HEK293 (cell line): ENCODE results near the gene KIF23.

Experiments used
- CTCF ChIA-PET: fragments of 350-600 bp; formaldehyde crosslinking; extraction: SDS; loops from one replicate; lab custom pipeline; 2021; ENCODE audit warnings: antibody characterized with exemption; lab: Yijun Ruan, JAX
- POLR2A ChIA-PET: fragments of 300-600 bp; formaldehyde crosslinking; extraction: SDS; loops from one replicate; lab custom pipeline; 2020; ENCODE audit warnings: antibody characterized with exemption, inconsistent platforms; lab: Yijun Ruan, JAX
- H3K27ac ChIP-seq: fragments of 200-500 bp; sonication (Bioruptor generic); 2 replicates; pipeline ENCODE4 v1.5.1; 2014; ENCODE audit warnings: low read depth, low read length, control low read depth, inconsistent platforms; ENCODE audit errors: extremely low read depth
- H3K36me3 ChIP-seq, 2 experiments: fragments of 200-500 bp in 1 of 2; sonication (Bioruptor generic) in 1 of 2; 1 replicate in 1 of 2; 2 replicates in 1 of 2; pipeline ENCODE4 v1.5.1; 2014 to 2017; ENCODE audit warnings: inconsistent platforms in 2 of 2, low read length in 2 of 2; ENCODE audit not compliant: control insufficient read depth in 2 of 2, insufficient read depth in 1 of 2
- H3K4me1 ChIP-seq: fragments of 200-500 bp; sonication (Bioruptor generic); 2 replicates; pipeline ENCODE4 v1.5.1; 2014; ENCODE audit warnings: mild to moderate bottlenecking, low read length, inconsistent platforms; ENCODE audit not compliant: control insufficient read depth, insufficient read depth
- H3K4me3 ChIP-seq: 2 replicates; pipeline ENCODE4 v1.5.1; 2011; ENCODE audit warnings: low read depth, mild to moderate bottlenecking, control low read depth, low read length, moderate library complexity
- H3K9me3 ChIP-seq: fragments of 200-500 bp; sonication (Bioruptor generic); 2 replicates; pipeline ENCODE4 v1.5.1; 2014; ENCODE audit warnings: low read depth, low read length, inconsistent platforms; ENCODE audit not compliant: control insufficient read depth, insufficient read depth
- EGR2 ChIP-seq: fragments of 450-650 bp; formaldehyde crosslinking; IDR thresholded peaks from 2 replicates; pipeline ENCODE4 v1.5.1; 2016; ENCODE audit warnings: low read depth, missing biosample characterization, missing genetic modification characterization
- ELK4 ChIP-seq: IDR thresholded peaks from 2 replicates; pipeline ENCODE4 v1.6.1; 2011; ENCODE audit warnings: mild to moderate bottlenecking, low read depth, low read length, borderline replicate concordance
- GFI1B ChIP-seq: fragments of 450-650 bp; formaldehyde crosslinking; IDR thresholded peaks from 2 replicates; pipeline ENCODE4 v1.5.1; 2016; ENCODE audit warnings: missing biosample characterization, missing genetic modification characterization
- SP7 ChIP-seq: fragments of 450-650 bp; formaldehyde crosslinking; IDR thresholded peaks from 2 replicates; pipeline ENCODE4 v1.5.1; 2016; ENCODE audit warnings: missing biosample characterization, missing genetic modification characterization
- YY1 ChIP-seq: fragments of 450-650 bp; formaldehyde crosslinking; IDR thresholded peaks from 2 replicates; pipeline ENCODE4 v1.5.1; 2018; ENCODE audit warnings: missing biosample characterization, missing genetic modification characterization
- ZBTB8A ChIP-seq: fragments of 450-650 bp; formaldehyde crosslinking; IDR thresholded peaks from 2 replicates; pipeline ENCODE4 v1.5.1; 2016; ENCODE audit warnings: missing biosample characterization, missing genetic modification characterization
- ZFHX2 ChIP-seq: fragments of 450-650 bp; formaldehyde crosslinking; conservative IDR thresholded peaks from 2 replicates; pipeline ENCODE4 v1.5.1; 2016; ENCODE audit warnings: missing biosample characterization, missing genetic modification characterization
- ZFP3 ChIP-seq: fragments of 450-650 bp; formaldehyde crosslinking; IDR thresholded peaks from 2 replicates; pipeline ENCODE4 v1.5.1; 2016; ENCODE audit warnings: low read depth, missing biosample characterization, missing genetic modification characterization
- ZFP41 ChIP-seq: fragments of 450-650 bp; formaldehyde crosslinking; IDR thresholded peaks from 2 replicates; pipeline ENCODE4 v1.5.1; 2016; ENCODE audit warnings: missing biosample characterization, missing genetic modification characterization, borderline replicate concordance
- ZIC2 ChIP-seq: fragments of 450-650 bp; formaldehyde crosslinking; IDR thresholded peaks from 2 replicates; pipeline ENCODE4 v1.5.1; 2016; ENCODE audit warnings: missing biosample characterization, missing genetic modification characterization
- ZNF18 ChIP-seq: fragments of 450-650 bp; formaldehyde crosslinking; IDR thresholded peaks from 2 replicates; pipeline ENCODE4 v1.5.1; 2016; ENCODE audit warnings: missing biosample characterization, missing genetic modification characterization
- ZNF335 ChIP-seq: fragments of 450-650 bp; formaldehyde crosslinking; conservative IDR thresholded peaks from 2 replicates; pipeline ENCODE4 v1.5.1; 2016; ENCODE audit warnings: missing biosample characterization, missing genetic modification characterization
- ZNF341 ChIP-seq: fragments of 450-650 bp; formaldehyde crosslinking; IDR thresholded peaks from 2 replicates; pipeline ENCODE4; 2016; ENCODE audit warnings: low read depth, missing biosample characterization, missing genetic modification characterization
- ZNF449 ChIP-seq: fragments of 450-650 bp; formaldehyde crosslinking; IDR thresholded peaks from 2 replicates; pipeline ENCODE4 v1.5.1; 2017; ENCODE audit warnings: missing biosample characterization, mild to moderate bottlenecking, missing genetic modification characterization, moderate library complexity
- ZNF510 ChIP-seq: fragments of 450-650 bp; formaldehyde crosslinking; IDR thresholded peaks from 2 replicates; pipeline ENCODE4 v1.5.1; 2018; ENCODE audit warnings: mild to moderate bottlenecking, missing genetic modification characterization, missing biosample characterization; ENCODE audit not compliant: insufficient replicate concordance
- ZNF544 ChIP-seq: fragments of 450-650 bp; formaldehyde crosslinking; IDR thresholded peaks from 2 replicates; pipeline ENCODE4 v1.5.0; 2017; ENCODE audit warnings: missing biosample characterization, missing genetic modification characterization
- ZNF585B ChIP-seq: fragments of 450-650 bp; formaldehyde crosslinking; IDR thresholded peaks from 2 replicates; pipeline ENCODE4 v1.5.1; 2016; ENCODE audit warnings: missing biosample characterization, missing genetic modification characterization
- ZNF600 ChIP-seq: fragments of 450-650 bp; formaldehyde crosslinking; IDR thresholded peaks from 2 replicates; pipeline ENCODE4 v1.5.1; 2016; ENCODE audit warnings: missing biosample characterization, missing genetic modification characterization
- ZNF658 ChIP-seq: fragments of 450-650 bp; formaldehyde crosslinking; IDR thresholded peaks from 2 replicates; pipeline ENCODE4; 2016; ENCODE audit warnings: missing biosample characterization, missing genetic modification characterization
- ZSCAN23 ChIP-seq: fragments of 450-650 bp; formaldehyde crosslinking; IDR thresholded peaks from 2 replicates; pipeline ENCODE4 v1.5.1; 2016; ENCODE audit warnings: missing biosample characterization, missing genetic modification characterization
- TF ChIP-seq, protein P1 (sequence below): fragments of 450-650 bp; formaldehyde crosslinking; IDR thresholded peaks from 2 replicates; pipeline ENCODE4 v1.5.1; 2016; ENCODE audit warnings: missing biosample characterization, missing genetic modification characterization
- TF ChIP-seq, protein P2 (sequence below): fragments of 450-650 bp; formaldehyde crosslinking; IDR thresholded peaks from 2 replicates; pipeline ENCODE4 v1.5.1; 2016; ENCODE audit warnings: missing biosample characterization, missing genetic modification characterization
- TF ChIP-seq, protein P3 (sequence below): fragments of 450-650 bp; formaldehyde crosslinking; IDR thresholded peaks from 2 replicates; pipeline ENCODE4 v1.5.1; 2016; ENCODE audit warnings: missing biosample characterization, missing genetic modification characterization

The KIF23 gene

DNA sequence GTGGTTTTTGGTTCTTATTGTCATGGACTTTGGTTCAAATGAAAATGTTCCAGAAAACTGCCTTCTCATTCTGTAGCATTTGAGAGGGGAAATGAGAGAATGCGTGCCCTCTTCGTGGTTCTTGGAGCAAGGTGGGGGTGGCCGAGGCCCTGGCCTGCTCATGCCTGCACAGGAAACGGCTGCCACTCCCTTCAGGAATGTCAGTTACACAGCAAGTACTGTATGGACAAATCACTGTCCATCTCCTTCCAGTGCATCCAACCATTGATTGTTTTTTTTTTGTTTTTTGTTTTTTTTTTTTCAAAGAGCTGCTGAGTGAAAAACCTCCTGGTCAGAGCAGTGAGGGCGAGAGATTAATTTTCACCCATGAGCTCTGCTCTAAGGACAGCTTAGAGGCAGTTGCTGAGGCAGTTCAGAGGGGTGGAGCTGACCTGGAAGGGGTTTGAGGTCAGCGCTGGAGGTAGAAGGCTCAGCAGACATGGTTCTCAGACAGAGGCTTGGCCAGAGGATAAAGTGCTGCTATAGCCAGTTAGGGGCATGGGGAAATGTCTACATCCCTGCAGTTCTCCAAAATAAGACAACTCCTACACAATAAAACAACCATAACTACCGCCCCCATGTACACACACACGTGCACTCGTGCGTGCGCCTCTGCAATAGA, 20.2 kb upstream of the KIF23 start:
- Histone ChIP-seq H3K4me1 (no peaks in the 10 kb centered on the region; the same call in 1 of the 2 replicates), H3K27ac (no peak overlapping the region), H3K4me3 (no peak overlapping the region), H3K9me3 (no peaks in the 10 kb centered on the region), H3K36me3 (no peaks in the 10 kb centered on the region)
- ChIA-PET POLR2A (interaction anchor here (0.9 to 1.2 kb wide), 2 partner anchors 59 to 234 kb away, joined by 4 read pairs; partner anchors contain the start of genes GLCE and RPLP1), CTCF (interaction anchor here (0.6 to 5.3 kb wide), 32 partner anchors 9 to 445 kb away, joined by 3 to 51 read pairs (median 5); partner anchors contain the start of gene KIF23)
- TF ChIP-seq ZFP3 (tag by site-specific recombination) = no peak
- no peak for TF ChIP-seq ZIC2 (tag by site-specific recombination)
- TF ChIP-seq ZSCAN23 = no peak
- TF ChIP-seq ZNF585B (tag by site-specific recombination) = 0 out of 2 replicates have a peak, but pooled peaks have one; percentile 5
- TF ChIP-seq, protein P1, sequence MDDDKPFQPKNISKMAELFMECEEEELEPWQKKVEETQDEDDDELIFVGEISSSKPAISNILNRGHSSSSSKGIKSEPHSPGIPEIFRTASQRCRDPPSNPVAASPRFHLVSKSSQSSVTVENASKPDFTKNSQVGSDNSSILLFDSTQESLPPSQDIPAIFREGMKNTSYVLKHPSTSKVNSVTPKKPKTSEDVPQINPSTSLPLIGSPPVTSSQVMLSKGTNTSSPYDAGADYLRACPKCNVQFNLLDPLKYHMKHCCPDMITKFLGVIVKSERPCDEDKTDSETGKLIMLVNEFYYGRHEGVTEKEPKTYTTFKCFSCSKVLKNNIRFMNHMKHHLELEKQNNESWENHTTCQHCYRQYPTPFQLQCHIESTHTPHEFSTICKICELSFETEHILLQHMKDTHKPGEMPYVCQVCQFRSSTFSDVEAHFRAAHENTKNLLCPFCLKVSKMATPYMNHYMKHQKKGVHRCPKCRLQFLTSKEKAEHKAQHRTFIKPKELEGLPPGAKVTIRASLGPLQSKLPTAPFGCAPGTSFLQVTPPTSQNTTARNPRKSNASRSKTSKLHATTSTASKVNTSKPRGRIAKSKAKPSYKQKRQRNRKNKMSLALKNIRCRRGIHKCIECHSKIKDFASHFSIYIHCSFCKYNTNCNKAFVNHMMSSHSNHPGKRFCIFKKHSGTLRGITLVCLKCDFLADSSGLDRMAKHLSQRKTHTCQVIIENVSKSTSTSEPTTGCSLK (tag by site-specific recombination) = no peak
- 0 out of 2 replicates have a peak, but pooled peaks have one; percentile 23 for TF ChIP-seq ZFHX2
- no peak for TF ChIP-seq ELK4
- TF ChIP-seq YY1 = no peak

GRCh38 chr15:69394556-69395282, 19.4 kb upstream of the KIF23 start:
- no peak overlapping the region for H3K4me3 ChIP-seq
- CTCF ChIA-PET = interaction anchor here (0.6 to 5.3 kb wide), 45 partner anchors 9 to 445 kb away, joined by 3 to 51 read pairs (median 4); partner anchors contain the start of gene KIF23
- H3K27ac ChIP-seq = no peak overlapping the region
- TF ChIP-seq ZFP41 (tag by site-specific recombination) (no peak), ZNF18 (tag by site-specific recombination) (no peak), ZNF341 (tag by site-specific recombination) (no peak), ZNF600 (tag by site-specific recombination) (peak; percentile 97), SP7 (tag by site-specific recombination) (peak; percentile 45; the same call in 1 of the 2 replicates), ZNF544 (tag by site-specific recombination) (no peak), EGR2 (no peak), ZNF658 (tag by site-specific recombination) (no peak), ZNF510 (tag by site-specific recombination) (no peak), ZBTB8A (tag by site-specific recombination) (peak; percentile 94), ZNF449 (peak; percentile 93), ZNF335 (tag by site-specific recombination) (peak; percentile 26; the same call in 1 of the 2 replicates), GFI1B (tag by site-specific recombination) (no peak)
- TF ChIP-seq, protein P2, sequence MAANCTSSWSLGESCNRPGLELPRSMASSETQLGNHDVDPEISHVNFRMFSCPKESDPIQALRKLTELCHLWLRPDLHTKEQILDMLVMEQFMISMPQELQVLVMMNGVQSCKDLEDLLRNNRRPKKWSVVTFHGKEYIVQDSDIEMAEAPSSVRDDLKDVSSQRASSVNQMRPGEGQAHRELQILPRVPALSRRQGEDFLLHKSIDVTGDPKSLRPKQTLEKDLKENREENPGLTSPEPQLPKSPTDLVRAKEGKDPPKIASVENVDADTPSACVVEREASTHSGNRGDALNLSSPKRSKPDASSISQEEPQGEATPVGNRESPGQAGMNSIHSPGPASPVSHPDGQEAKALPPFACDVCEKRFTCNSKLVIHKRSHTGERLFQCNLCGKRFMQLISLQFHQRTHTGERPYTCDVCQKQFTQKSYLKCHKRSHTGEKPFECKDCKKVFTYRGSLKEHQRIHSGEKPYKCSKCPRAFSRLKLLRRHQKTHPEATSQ = no peak
- TF ChIP-seq, protein P3, sequence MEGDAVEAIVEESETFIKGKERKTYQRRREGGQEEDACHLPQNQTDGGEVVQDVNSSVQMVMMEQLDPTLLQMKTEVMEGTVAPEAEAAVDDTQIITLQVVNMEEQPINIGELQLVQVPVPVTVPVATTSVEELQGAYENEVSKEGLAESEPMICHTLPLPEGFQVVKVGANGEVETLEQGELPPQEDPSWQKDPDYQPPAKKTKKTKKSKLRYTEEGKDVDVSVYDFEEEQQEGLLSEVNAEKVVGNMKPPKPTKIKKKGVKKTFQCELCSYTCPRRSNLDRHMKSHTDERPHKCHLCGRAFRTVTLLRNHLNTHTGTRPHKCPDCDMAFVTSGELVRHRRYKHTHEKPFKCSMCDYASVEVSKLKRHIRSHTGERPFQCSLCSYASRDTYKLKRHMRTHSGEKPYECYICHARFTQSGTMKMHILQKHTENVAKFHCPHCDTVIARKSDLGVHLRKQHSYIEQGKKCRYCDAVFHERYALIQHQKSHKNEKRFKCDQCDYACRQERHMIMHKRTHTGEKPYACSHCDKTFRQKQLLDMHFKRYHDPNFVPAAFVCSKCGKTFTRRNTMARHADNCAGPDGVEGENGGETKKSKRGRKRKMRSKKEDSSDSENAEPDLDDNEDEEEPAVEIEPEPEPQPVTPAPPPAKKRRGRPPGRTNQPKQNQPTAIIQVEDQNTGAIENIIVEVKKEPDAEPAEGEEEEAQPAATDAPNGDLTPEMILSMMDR (tag by site-specific recombination) = peak; percentile 97

More at GRCh38 chr15:69394556-69395282, 19.4 kb upstream of the KIF23 start:
- Histone ChIP-seq H3K4me1 (no peaks in the 10 kb centered on the region; the same call in 1 of the 2 replicates), H3K9me3 (no peaks in the 10 kb centered on the region), H3K36me3 (no peaks in the 10 kb centered on the region)
- POLR2A ChIA-PET = interaction anchor here (0.9 to 1.2 kb wide), 2 partner anchors 58 to 234 kb away, joined by 4 read pairs; partner anchors contain the start of genes GLCE and RPLP1
